ENCODE results near the gene DLG5. TPM values are rescaled to one million over a fixed set of nuclear protein-coding genes. Genes with fewer than 3 reads are reported as not detected.

Gene DLG5
- total and polyA plus RNA-seq, 10 of the 15 experiments (the other 5 are each of a cell fraction or from before 2014, with no cell fraction given): 0.18 to 6.6 (median 2.7) TPM

DNA sequence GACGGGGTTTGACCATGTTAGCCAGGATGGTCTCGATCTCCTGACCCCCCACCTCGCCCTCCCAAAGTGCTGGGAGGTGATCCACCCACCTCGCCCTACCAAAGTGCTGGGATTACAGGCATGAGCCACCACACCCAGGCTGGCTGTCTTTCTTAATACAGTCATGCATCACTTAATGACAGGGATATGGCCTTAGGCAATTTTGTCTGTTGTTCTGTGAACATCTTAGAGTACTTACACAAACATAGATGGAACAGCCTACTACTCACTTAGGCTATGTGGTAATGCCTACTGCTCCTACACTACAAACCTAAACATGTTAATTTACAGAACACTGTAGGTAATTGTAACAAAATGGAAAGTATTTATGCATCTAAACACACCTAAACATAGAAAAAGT is 182.3 kb downstream of the DLG5 start:
- DNase-seq (ENCODE audit: low read depth, low spot score): no peak
- Histone ChIP-seq H4K20me1 (ENCODE audit: control insufficient read depth, insufficient read depth) (no peaks in the 10 kb centered on the region), H3K79me2 (ENCODE audit: control insufficient read depth, insufficient read depth, low read length) (no peaks in the 10 kb centered on the region), H3K36me3 (ENCODE audit: control insufficient read depth in 2 of 2, insufficient read depth in 2 of 2, low read length in 1 of 2) (no peaks in the 10 kb centered on the region), H3K4me1 (ENCODE audit: control insufficient read depth, insufficient read depth, low read length) (no peaks in the 10 kb centered on the region), H3K4me3 (no peak overlapping the region), H3K27ac (ENCODE audit: control insufficient read depth, insufficient read depth) (no peak overlapping the region), H3K9ac (ENCODE audit: control insufficient read depth, insufficient read depth, low read length) (no peak overlapping the region), H2AFZ (ENCODE audit: control insufficient read depth, low read depth, low read length) (no peak overlapping the region), H3K4me2 (ENCODE audit: control insufficient read depth, insufficient read depth) (no peak overlapping the region), H3K9me3 (replicated peaks; ENCODE audit: control insufficient read depth, insufficient read depth, low read length) (no peaks in the 10 kb centered on the region; the same call in 2 of the 3 replicates), H3K27me3 (replicated peaks in 1 of 2; ENCODE audit: control insufficient read depth in 2 of 2, insufficient read depth in 2 of 2, low read length in 1 of 2) (peaks cover 0 to 1% of the 10 kb centered on the region in 2 experiments; a peak in 2 of 4 replicates)
- TF ChIP-seq, protein P1, sequence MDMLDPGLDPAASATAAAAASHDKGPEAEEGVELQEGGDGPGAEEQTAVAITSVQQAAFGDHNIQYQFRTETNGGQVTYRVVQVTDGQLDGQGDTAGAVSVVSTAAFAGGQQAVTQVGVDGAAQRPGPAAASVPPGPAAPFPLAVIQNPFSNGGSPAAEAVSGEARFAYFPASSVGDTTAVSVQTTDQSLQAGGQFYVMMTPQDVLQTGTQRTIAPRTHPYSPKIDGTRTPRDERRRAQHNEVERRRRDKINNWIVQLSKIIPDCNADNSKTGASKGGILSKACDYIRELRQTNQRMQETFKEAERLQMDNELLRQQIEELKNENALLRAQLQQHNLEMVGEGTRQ (IDR thresholded peaks at IDR 0.05; ENCODE audit: borderline replicate concordance, low read depth, low read length): no peak
- TF ChIP-seq MXI1 (IDR thresholded peaks at IDR 0.05; ENCODE audit: low read depth, low read length) (no peak), MTA2 (IDR thresholded peaks at IDR 0.05; ENCODE audit: low read depth) (no peak)
- BruUV-seq (replicated peaks): no TSS peak
- ChIA-PET POLR2A (no interaction called here), SMC1A (ENCODE audit: uncharacterized antibody, unreplicated experiment) (no interaction called here), CTCF (interaction anchor here (1.2 kb wide), 1 partner anchor 10 kb away, joined by 3 read pairs; no protein-coding TSS in a partner anchor), RAD21 (ENCODE audit: unreplicated experiment) (interaction anchor here (0.7 kb wide), 1 partner anchor 33 kb away, joined by 3 read pairs; no protein-coding TSS in a partner anchor)
- ATAC-seq: no peak
- 4% methylated on average over 4 of the region's 4 CpGs for WGBS (ENCODE audit: insufficient coverage, insufficient replicate concordance, low lambda C conversion rate, missing lambda C conversion rate)
- intact Hi-C loops (cut with micrococcal nuclease; ENCODE audit: unreplicated experiment): no loop called here
- FAIRE-seq: no peak
- in situ Hi-C loops (cut with MboI): no loop called here

GRCh38 chr10:77742172-77742571 is 184.4 kb downstream of the DLG5 start:
- FAIRE-seq (no peak), DNase-seq (ENCODE audit: low read depth, low spot score) (no peak), ATAC-seq (no peak)
- H3K4me1 ChIP-seq (ENCODE audit: control insufficient read depth, insufficient read depth, low read length): no peaks in the 10 kb centered on the region
- H3K27me3 ChIP-seq (replicated peaks in 1 of 2; ENCODE audit: control insufficient read depth in 2 of 2, insufficient read depth in 2 of 2, low read length in 1 of 2): peaks cover 0 to 1% of the 10 kb centered on the region in 2 experiments; a peak in 2 of 4 replicates
- H3K4me2 ChIP-seq (ENCODE audit: control insufficient read depth, insufficient read depth): no peak overlapping the region
- RAD21 ChIA-PET (ENCODE audit: unreplicated experiment): no interaction called here
- no peak overlapping the region for H2AFZ ChIP-seq (ENCODE audit: control insufficient read depth, low read depth, low read length)
- no peaks in the 10 kb centered on the region for H4K20me1 ChIP-seq (ENCODE audit: control insufficient read depth, insufficient read depth)
- H3K36me3 ChIP-seq (ENCODE audit: control insufficient read depth in 2 of 2, insufficient read depth in 2 of 2, low read length in 1 of 2): no peaks in the 10 kb centered on the region
- no TSS peak for BruUV-seq (replicated peaks)
- H3K4me3 ChIP-seq: no peak overlapping the region
- SMC1A ChIA-PET (ENCODE audit: uncharacterized antibody, unreplicated experiment): interaction anchor here (0.6 kb wide), 1 partner anchor 547 kb away, joined by 3 read pairs; no protein-coding TSS in a partner anchor
- CTCF ChIA-PET: interaction anchor here (1.6 kb wide), 1 partner anchor 22 kb away, joined by 3 read pairs; no protein-coding TSS in a partner anchor
- H3K9ac ChIP-seq (ENCODE audit: control insufficient read depth, insufficient read depth, low read length): no peak overlapping the region
- H3K27ac ChIP-seq (ENCODE audit: control insufficient read depth, insufficient read depth): no peak overlapping the region
- POLR2A ChIA-PET: interaction anchor here (0.7 kb wide), 1 partner anchor 787 kb away, joined by 6 read pairs; no protein-coding TSS in a partner anchor
- no peaks in the 10 kb centered on the region for H3K79me2 ChIP-seq (ENCODE audit: control insufficient read depth, insufficient read depth, low read length)
- H3K9me3 ChIP-seq (replicated peaks; ENCODE audit: control insufficient read depth, insufficient read depth, low read length): no peaks in the 10 kb centered on the region; the same call in 2 of the 3 replicates
- in situ Hi-C loops (cut with MboI) (no loop called here), intact Hi-C loops (cut with micrococcal nuclease; ENCODE audit: unreplicated experiment) (no loop called here)
- WGBS (ENCODE audit: insufficient coverage, insufficient replicate concordance, low lambda C conversion rate, missing lambda C conversion rate): 41% methylated on average over 5 of the region's 5 CpGs
- TF ChIP-seq, protein P1 (IDR thresholded peaks at IDR 0.05; ENCODE audit: borderline replicate concordance, low read depth, low read length): no peak
- no peak for TF ChIP-seq IKZF2 (IDR thresholded peaks at IDR 0.05)
- no peak for TF ChIP-seq RAD21 (IDR thresholded peaks at IDR 0.05; ENCODE audit: insufficient read depth, low read depth, low read length)
